Endothelial cell of umbilical vein (primary cell): Measurements from ENCODE around the gene FURIN. TPM values are rescaled to one million over a fixed set of nuclear protein-coding genes. Genes with fewer than 3 reads are reported as not detected.

Source experiments
- BruUV-seq: library from RNA; stranded (reverse); fragments of 400-500 nt; replicated peaks from 2 replicates; lab custom pipeline; 2021; lab: Mats Ljungman, UMichigan
- CTCF ChIA-PET: fragments of 300-600, 350-600 bp; sonication (Branson Sonifier 250); formaldehyde crosslinking; loops from one replicate; lab custom pipeline; 2021; ENCODE audit warnings: antibody characterized with exemption, inconsistent platforms; lab: Charles Lee
- POLR2A ChIA-PET: fragments of 300-600, 350-600 bp; sonication (Branson Sonifier 250); formaldehyde crosslinking; loops from one replicate; lab custom pipeline; 2021; ENCODE audit warnings: antibody characterized with exemption, inconsistent platforms; lab: Charles Lee
- DNase-seq: peaks from one replicate; pipeline ENCODE4 v3.0.0-alpha.2; 2011; ENCODE audit warnings: low read depth, low spot score
- FAIRE-seq: peaks from 2 replicates; lab custom pipeline; 2011; peaks lifted over from hg19 to GRCh38; lab: Jason Lieb, UNC
- H2AFZ ChIP-seq: 2 replicates; pipeline ENCODE4 v1.6.0; 2012; ENCODE audit warnings: low read depth, low read length, control low read depth, inconsistent platforms
- H3K27ac ChIP-seq: 2 replicates; pipeline ENCODE4 v1.5.1; 2011; ENCODE audit warnings: low read depth, mild to moderate bottlenecking, control low read depth, low read length, moderate library complexity; ENCODE audit not compliant: insufficient read depth
- H3K27me3 ChIP-seq, 2 experiments: 2 replicates each; pipeline versions ENCODE4 v1.6.0 to v1.6.1; 2011; ENCODE audit warnings: low read length in 2 of 2, mixed read lengths in 1 of 2; ENCODE audit not compliant: control insufficient read depth in 2 of 2, insufficient read depth in 2 of 2
- H3K36me3 ChIP-seq, 2 experiments: 2 replicates in 1 of 2; 3 replicates in 1 of 2; pipeline ENCODE4 v1.5.1; 2011; ENCODE audit warnings: low read length in 2 of 2, mild to moderate bottlenecking in 1 of 2, moderate library complexity in 1 of 2; ENCODE audit not compliant: control insufficient read depth in 2 of 2, insufficient read depth in 2 of 2; ENCODE audit errors: extremely low read depth in 1 of 2
- H3K4me1 ChIP-seq: 3 replicates; pipeline ENCODE4 v1.5.1; 2011; ENCODE audit warnings: mild to moderate bottlenecking, low read length; ENCODE audit not compliant: control insufficient read depth, insufficient read depth; ENCODE audit errors: extremely low read depth
- H3K4me2 ChIP-seq: 2 replicates; pipeline ENCODE4 v1.6.1; 2011; ENCODE audit warnings: low read length, control low read depth, mixed read lengths; ENCODE audit not compliant: insufficient read depth
- H3K4me3 ChIP-seq, 3 experiments: fragments of 200-600 bp in 1 of 3; sonication (generic), shearing (Covaris generic) in 1 of 3; replicated peaks in 1 of 3; 2 replicates each; pipeline ENCODE4 v1.5.1; 2011 to 2016; ENCODE audit warnings: control low read depth in 3 of 3, low read length in 3 of 3, mild to moderate bottlenecking in 2 of 3, inconsistent platforms in 1 of 3, low read depth in 1 of 3, moderate library complexity in 1 of 3; ENCODE audit not compliant: insufficient read depth in 1 of 3
- H3K79me2 ChIP-seq: 2 replicates; pipeline ENCODE4 v1.6.0; 2012; ENCODE audit warnings: low read length, inconsistent platforms; ENCODE audit not compliant: control insufficient read depth, insufficient read depth
- H3K9ac ChIP-seq: replicated peaks from 2 replicates; pipeline ENCODE3; 2011; ENCODE audit warnings: low read length, control low read depth; ENCODE audit not compliant: insufficient read depth; ENCODE audit errors: extremely low read depth
- H3K9me1 ChIP-seq: replicated peaks from 3 replicates; pipeline ENCODE4 v1.6.0; 2011; ENCODE audit warnings: mild to moderate bottlenecking, low read length; ENCODE audit not compliant: control insufficient read depth, insufficient read depth; ENCODE audit errors: extremely low read depth
- H3K9me3 ChIP-seq: replicated peaks from 2 replicates; pipeline ENCODE4 v1.5.1; 2012; ENCODE audit warnings: low read length, inconsistent platforms; ENCODE audit not compliant: control insufficient read depth, insufficient read depth
- H4K20me1 ChIP-seq: replicated peaks from 2 replicates; pipeline ENCODE3; 2011; ENCODE audit warnings: mild to moderate bottlenecking, low read length; ENCODE audit not compliant: control insufficient read depth, insufficient read depth; ENCODE audit errors: extremely low read depth
- CTCF ChIP-seq, 2 donors: IDR thresholded peaks; 1 replicate in 1 of 2; 2 replicates in 1 of 2; pipeline ENCODE4 v1.5.1; 2011; ENCODE audit warnings: low read length in 2 of 2, mild to moderate bottlenecking in 2 of 2, moderate library complexity in 2 of 2, control low read depth in 1 of 2, inconsistent platforms in 1 of 2, low read depth in 1 of 2; ENCODE audit not compliant: insufficient read depth in 1 of 2; ENCODE audit errors: extremely low read depth in 1 of 2
- EZH2 ChIP-seq: IDR thresholded peaks from 2 replicates; pipeline ENCODE4 v1.6.1; 2012; ENCODE audit warnings: borderline replicate concordance, low read depth, mild to moderate bottlenecking, moderate library complexity, low read length, inconsistent platforms; ENCODE audit not compliant: severe bottlenecking
- FOS ChIP-seq: IDR thresholded peaks from 2 replicates; pipeline ENCODE4 v1.6.1; 2011; ENCODE audit warnings: mild to moderate bottlenecking, low read length, moderate library complexity, borderline replicate concordance; ENCODE audit not compliant: insufficient read depth
- GATA2 ChIP-seq: IDR thresholded peaks from 2 replicates; pipeline ENCODE4 v1.7.0; 2011; ENCODE audit warnings: low read depth, mild to moderate bottlenecking, moderate library complexity, mixed read lengths, low read length; ENCODE audit not compliant: insufficient read length, insufficient read depth
- JUN ChIP-seq: IDR thresholded peaks from 2 replicates; pipeline ENCODE4 v1.6.1; 2011; ENCODE audit warnings: borderline replicate concordance, low read depth; ENCODE audit not compliant: insufficient read length, insufficient read depth
- MAX ChIP-seq: IDR thresholded peaks from 2 replicates; pipeline ENCODE4 v1.6.1; 2011; ENCODE audit not compliant: insufficient read depth, insufficient read length
- MYC ChIP-seq: IDR thresholded peaks from one replicate; pipeline ENCODE4 v1.6.1; 2011; ENCODE audit warnings: mild to moderate bottlenecking, low read depth, low read length
- POLR2A ChIP-seq: IDR thresholded peaks from 2 replicates; pipeline ENCODE4 v1.6.1; 2012; ENCODE audit warnings: low read depth, mild to moderate bottlenecking, control low read depth, low read length
- POLR2AphosphoS5 ChIP-seq: IDR thresholded peaks from 2 replicates; pipeline ENCODE4 v1.6.1; 2012; ENCODE audit warnings: low read depth, mild to moderate bottlenecking, control low read depth, low read length, moderate library complexity; ENCODE audit not compliant: insufficient read depth
- dilution Hi-C: fragments of 300-500 bp; cut with MboI; formaldehyde crosslinking; loops from one replicate; pipeline ENCODE4 v1.15.0; 2019; ENCODE audit warnings: low sequenced_read_pairs; ENCODE audit not compliant: extremely low pct_ligation_motif_present
- intact Hi-C: fragments of 100-400 bp; cut with micrococcal nuclease; formaldehyde crosslinking; loops from one replicate; pipeline ENCODE4 v1.10.0; 2022
- polyA plus RNA-seq, 4 experiments: library from polyadenylated mRNA; depleted of rRNA in 3 of 4; stranded (reverse) in 3 of 4; unstranded in 1 of 4; fragments of >200 nt; gene quantifications; 2 replicates each; pipeline versions ENCODE4 v1.2.1 to v1.2.3, GENCODE V29; 2011 to 2012; ENCODE audit warnings: missing spikeins in 1 of 4
- total RNA-seq: library from RNA; stranded (reverse); gene quantifications from 2 replicates; pipeline ENCODE4 v1.2.3, GENCODE V29; 2021

FURIN gene
- total and polyA plus RNA-seq, 2 donors (not counting 3 experiments of a cell fraction or from before 2014, with no cell fraction given) = 77.4 to 131 TPM

- no peak for DNase-seq
- intact Hi-C loops (no loop called here), dilution Hi-C loops (no loop called here)
- Histone ChIP-seq H3K27ac (no peak overlapping the region), H3K36me3 (no peaks in the 10 kb centered on the region), H3K4me2 (no peak overlapping the region), H3K4me3 (no peak overlapping the region), H3K9me1 (no peaks in the 10 kb centered on the region), H3K4me1 (no peaks in the 10 kb centered on the region), H3K9ac (no peak overlapping the region), H2AFZ (no peak overlapping the region), H4K20me1 (no peaks in the 10 kb centered on the region), H3K9me3 (no peaks in the 10 kb centered on the region), H3K27me3 (no peaks in the 10 kb centered on the region), H3K79me2 (no peaks in the 10 kb centered on the region)
- TF ChIP-seq GATA2 (no peak), JUN (no peak), FOS (no peak), MAX (no peak), MYC (no peak), POLR2AphosphoS5 (no peak), CTCF (IDR thresholded peaks at IDR 0.05; ENCODE audit: extremely low read depth in 1 of 2, insufficient read depth in 1 of 2, low read depth in 1 of 2, low read length in 2 of 2) (no peak), EZH2 (no peak), POLR2A (no peak)
- no TSS peak for BruUV-seq
- no peak for FAIRE-seq
- ChIA-PET POLR2A (no interaction called here), CTCF (no interaction called here)
Measured at GRCh38 chr15:90862964-90863778, 5.2 kb upstream of the FURIN start.
